Activated CD8-positive, alpha-beta memory T cell treated with anti-CD3 and anti-CD28 coated beads for 1 hour (primary cell): Measurements from ENCODE around the gene GPR156.

ENCODE experiments used
- DNase-seq, 2 donors: peaks; one replicate each; pipeline ENCODE4 v3.0.0-alpha.2; 2020; ENCODE audit warnings: low read depth in 1 of 2; ENCODE audit errors: extremely low read depth in 1 of 2

The GPR156 gene

GRCh38 chr3:120198305-120198878 is 86.6 kb downstream of the GPR156 start:
- no peak for DNase-seq

GRCh38 chr3:120196812-120197211 is 88.2 kb downstream of the GPR156 start:
- no peak for DNase-seq

- no peak for DNase-seq
These were observed 88.7 kb downstream of the GPR156 start for GRCh38 chr3:120196333-120196732.

- no peak for DNase-seq
These were observed 91.5 kb downstream of the GPR156 start for GRCh38 chr3:120193554-120193953.

- DNase-seq: no peak
These were observed 92.4 kb downstream of the GPR156 start for GRCh38 chr3:120192579-120192978.

- DNase-seq: no peak
These were observed 92.9 kb downstream of the GPR156 start for GRCh38 chr3:120192159-120192558.

- DNase-seq: no peak
These were observed 102.2 kb downstream of the GPR156 start for GRCh38 chr3:120182613-120183511.

GRCh38 chr3:120181632-120182031 is 103.4 kb downstream of the GPR156 start:
- DNase-seq: no peak

GRCh38 chr3:120180731-120181412 is 104.2 kb downstream of the GPR156 start:
- no peak for DNase-seq

GRCh38 chr3:120177707-120178306 is 107.2 kb downstream of the GPR156 start:
- DNase-seq: no peak

GRCh38 chr3:120177151-120177550 is 107.9 kb downstream of the GPR156 start:
- DNase-seq: no peak

GRCh38 chr3:120174811-120175539 is 110.0 kb downstream of the GPR156 start:
- no peak for DNase-seq

GRCh38 chr3:120173056-120173675 is 111.9 kb downstream of the GPR156 start:
- DNase-seq: no peak

- no peak for DNase-seq
These were observed 113.0 kb downstream of the GPR156 start for GRCh38 chr3:120172070-120172469.

GRCh38 chr3:120171134-120171873 is 113.7 kb downstream of the GPR156 start:
- no peak for DNase-seq

- DNase-seq: no peak
These were observed 114.8 kb downstream of the GPR156 start for GRCh38 chr3:120170223-120170622.

GRCh38 chr3:120169407-120169806 is 115.6 kb downstream of the GPR156 start:
- DNase-seq: no peak

- no peak for DNase-seq
These were observed 116.4 kb downstream of the GPR156 start for GRCh38 chr3:120168611-120169010.

- no peak for DNase-seq
These were observed 117.0 kb downstream of the GPR156 start for GRCh38 chr3:120168038-120168437.

GRCh38 chr3:120167488-120167887 is 117.5 kb downstream of the GPR156 start:
- DNase-seq: no peak
